ENCODE measurements around the gene BTBD9.

BTBD9 gene

GRCh38 chr6:38185752-38186151 is 454.0 kb downstream of the BTBD9 start:
- TF ChIP-seq, protein P1, sequence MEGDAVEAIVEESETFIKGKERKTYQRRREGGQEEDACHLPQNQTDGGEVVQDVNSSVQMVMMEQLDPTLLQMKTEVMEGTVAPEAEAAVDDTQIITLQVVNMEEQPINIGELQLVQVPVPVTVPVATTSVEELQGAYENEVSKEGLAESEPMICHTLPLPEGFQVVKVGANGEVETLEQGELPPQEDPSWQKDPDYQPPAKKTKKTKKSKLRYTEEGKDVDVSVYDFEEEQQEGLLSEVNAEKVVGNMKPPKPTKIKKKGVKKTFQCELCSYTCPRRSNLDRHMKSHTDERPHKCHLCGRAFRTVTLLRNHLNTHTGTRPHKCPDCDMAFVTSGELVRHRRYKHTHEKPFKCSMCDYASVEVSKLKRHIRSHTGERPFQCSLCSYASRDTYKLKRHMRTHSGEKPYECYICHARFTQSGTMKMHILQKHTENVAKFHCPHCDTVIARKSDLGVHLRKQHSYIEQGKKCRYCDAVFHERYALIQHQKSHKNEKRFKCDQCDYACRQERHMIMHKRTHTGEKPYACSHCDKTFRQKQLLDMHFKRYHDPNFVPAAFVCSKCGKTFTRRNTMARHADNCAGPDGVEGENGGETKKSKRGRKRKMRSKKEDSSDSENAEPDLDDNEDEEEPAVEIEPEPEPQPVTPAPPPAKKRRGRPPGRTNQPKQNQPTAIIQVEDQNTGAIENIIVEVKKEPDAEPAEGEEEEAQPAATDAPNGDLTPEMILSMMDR (IDR thresholded peaks at IDR 0.05; ENCODE audit: low read depth, low read length, missing control alignments) = no peak
- no peak for DNase-seq (ENCODE audit: extremely low read depth, low read depth)
- H3K4me3 ChIP-seq (replicated peaks; ENCODE audit: low read depth, low read length) = no peak overlapping the region

DNA sequence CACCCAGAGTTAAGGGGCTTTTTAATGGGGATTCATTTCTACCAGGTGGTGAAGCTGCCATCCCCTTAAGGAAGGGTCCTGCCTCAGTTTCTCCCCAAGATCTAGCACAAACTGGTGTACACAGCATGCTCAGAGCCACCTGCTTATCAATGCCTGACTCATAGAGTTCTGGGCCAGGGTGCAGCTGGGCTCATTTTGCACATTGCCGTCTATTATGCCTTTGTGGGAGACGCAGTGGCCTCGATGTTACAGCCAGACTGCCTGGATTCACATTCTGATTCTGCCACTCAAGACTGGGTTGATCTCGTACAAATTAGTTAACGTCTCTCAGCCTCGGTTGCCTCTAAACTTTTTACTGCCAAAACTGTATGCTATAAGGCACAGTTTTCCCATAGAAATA is 454.5 kb downstream of the BTBD9 start:
- TF ChIP-seq, protein P1 (IDR thresholded peaks at IDR 0.05; ENCODE audit: low read depth, low read length, missing control alignments) = no peak
- H3K4me3 ChIP-seq (replicated peaks; ENCODE audit: low read depth, low read length) = no peak overlapping the region
- no peak for DNase-seq (ENCODE audit: extremely low read depth, low read depth)

DNA sequence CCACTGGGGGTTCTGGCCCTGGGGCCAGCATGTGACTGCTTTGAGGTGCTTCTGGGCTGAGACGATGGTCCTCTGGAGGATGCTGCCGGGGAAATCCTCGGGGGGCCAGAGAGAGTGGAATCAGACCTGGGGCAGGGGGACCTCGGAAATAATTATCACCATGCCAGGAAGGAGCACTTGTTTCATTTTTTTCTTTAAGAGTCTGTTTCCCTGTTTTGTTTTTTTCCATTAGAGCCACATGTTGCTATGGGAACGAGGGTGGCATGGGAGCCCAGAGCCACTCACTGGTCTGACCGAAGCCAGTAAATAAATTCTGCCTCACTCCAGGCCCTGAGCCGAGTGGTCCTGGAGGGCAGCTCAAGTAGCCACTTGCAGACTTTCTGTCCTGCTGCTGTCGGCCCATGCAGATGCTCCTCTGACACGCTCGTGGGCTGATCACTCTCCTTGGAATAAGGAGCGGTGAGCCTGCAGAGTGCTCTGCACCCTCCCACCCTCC is 455.1 kb downstream of the BTBD9 start:
- DNase-seq (ENCODE audit: extremely low read depth, low read depth) = no peak
- TF ChIP-seq, protein P1 (IDR thresholded peaks at IDR 0.05; ENCODE audit: low read depth, low read length, missing control alignments) = no peak
- no peak overlapping the region for H3K4me3 ChIP-seq (replicated peaks; ENCODE audit: low read depth, low read length)

GRCh38 chr6:38183856-38184584 is 455.7 kb downstream of the BTBD9 start:
- no peak overlapping the region for H3K4me3 ChIP-seq (replicated peaks; ENCODE audit: low read depth, low read length)
- TF ChIP-seq, protein P1 (IDR thresholded peaks at IDR 0.05; ENCODE audit: low read depth, low read length, missing control alignments) = no peak
- no peak for DNase-seq (ENCODE audit: extremely low read depth, low read depth)

- TF ChIP-seq, protein P1 (IDR thresholded peaks at IDR 0.05; ENCODE audit: low read depth, low read length, missing control alignments) = no peak
- no peak for DNase-seq (ENCODE audit: extremely low read depth, low read depth)
- no peak overlapping the region for H3K4me3 ChIP-seq (replicated peaks; ENCODE audit: low read depth, low read length)
Observed at GRCh38 chr6:38182426-38182825, 457.3 kb downstream of the BTBD9 start.

GRCh38 chr6:38180586-38180985 is 459.1 kb downstream of the BTBD9 start:
- TF ChIP-seq, protein P1 (IDR thresholded peaks at IDR 0.05; ENCODE audit: low read depth, low read length, missing control alignments) = no peak
- no peak overlapping the region for H3K4me3 ChIP-seq (replicated peaks; ENCODE audit: low read depth, low read length)
- no peak for DNase-seq (ENCODE audit: extremely low read depth, low read depth)

Data from HFF-Myc (cell line).